Ishikawa (cell line): ENCODE data around the gene HRH2.

Experiments
- CEBPB ChIP-seq: IDR thresholded peaks from 2 replicates; pipeline ENCODE4 v1.6.1; 2012
- EGR1 ChIP-seq: IDR thresholded peaks from 2 replicates; pipeline ENCODE4 v1.6.1; 2012
- EP300 ChIP-seq: IDR thresholded peaks from 2 replicates; pipeline ENCODE4 v1.6.1; 2012; ENCODE audit warnings: borderline replicate concordance
- FOXM1 ChIP-seq: IDR thresholded peaks from 2 replicates; pipeline ENCODE4 v1.6.1; 2012; ENCODE audit warnings: low read depth, borderline replicate concordance
- NFIC ChIP-seq: IDR thresholded peaks from 2 replicates; pipeline ENCODE4 v1.6.1; 2012
- RAD21 ChIP-seq: IDR thresholded peaks from 2 replicates; pipeline ENCODE4 v1.6.1; 2012; ENCODE audit warnings: low read depth
- TAF1 ChIP-seq: IDR thresholded peaks from 2 replicates; pipeline ENCODE4 v1.6.1; 2012; ENCODE audit warnings: low read depth, mild to moderate bottlenecking
- TCF12 ChIP-seq: IDR thresholded peaks from 2 replicates; pipeline ENCODE4 v1.6.1; 2012; ENCODE audit warnings: low read depth
- TEAD4 ChIP-seq: IDR thresholded peaks from 2 replicates; pipeline ENCODE4 v1.6.1; 2012
- YY1 ChIP-seq: IDR thresholded peaks from 2 replicates; pipeline ENCODE4 v1.6.1; 2012; ENCODE audit warnings: low read depth
- ZBTB7A ChIP-seq: IDR thresholded peaks from 2 replicates; pipeline ENCODE4 v1.6.1; 2012; ENCODE audit warnings: low read depth
- TF ChIP-seq, protein P1 (sequence below): IDR thresholded peaks from 2 replicates; pipeline ENCODE4 v1.6.1; 2012; ENCODE audit warnings: low read depth, mild to moderate bottlenecking
- TF ChIP-seq, protein P2 (sequence below): IDR thresholded peaks from 2 replicates; pipeline ENCODE4 v1.6.1; 2012
- TF ChIP-seq, protein P3 (sequence below): IDR thresholded peaks from 2 replicates; pipeline ENCODE4 v1.6.1; 2012

Gene HRH2

DNA sequence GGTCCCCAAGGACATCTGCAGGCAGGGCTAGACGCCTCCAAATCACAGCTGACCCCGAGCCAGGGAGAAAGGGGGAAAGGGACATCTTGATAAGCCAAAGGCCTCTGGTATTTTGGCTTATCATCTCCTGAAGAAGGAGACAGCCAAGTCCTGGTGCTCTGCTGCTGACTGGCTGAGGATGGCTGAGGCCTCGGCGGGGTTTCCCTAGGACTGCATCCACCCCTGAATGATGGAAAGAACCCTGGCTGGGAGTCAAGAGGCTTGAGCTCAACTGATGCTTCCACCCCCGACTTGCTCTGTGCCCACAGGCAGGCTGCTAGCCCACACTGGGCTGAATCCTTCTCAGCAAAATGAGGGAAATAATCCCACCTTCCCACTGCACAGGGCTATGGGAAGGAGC, 30.9 kb upstream of the HRH2 start:
- TF ChIP-seq, protein P1, sequence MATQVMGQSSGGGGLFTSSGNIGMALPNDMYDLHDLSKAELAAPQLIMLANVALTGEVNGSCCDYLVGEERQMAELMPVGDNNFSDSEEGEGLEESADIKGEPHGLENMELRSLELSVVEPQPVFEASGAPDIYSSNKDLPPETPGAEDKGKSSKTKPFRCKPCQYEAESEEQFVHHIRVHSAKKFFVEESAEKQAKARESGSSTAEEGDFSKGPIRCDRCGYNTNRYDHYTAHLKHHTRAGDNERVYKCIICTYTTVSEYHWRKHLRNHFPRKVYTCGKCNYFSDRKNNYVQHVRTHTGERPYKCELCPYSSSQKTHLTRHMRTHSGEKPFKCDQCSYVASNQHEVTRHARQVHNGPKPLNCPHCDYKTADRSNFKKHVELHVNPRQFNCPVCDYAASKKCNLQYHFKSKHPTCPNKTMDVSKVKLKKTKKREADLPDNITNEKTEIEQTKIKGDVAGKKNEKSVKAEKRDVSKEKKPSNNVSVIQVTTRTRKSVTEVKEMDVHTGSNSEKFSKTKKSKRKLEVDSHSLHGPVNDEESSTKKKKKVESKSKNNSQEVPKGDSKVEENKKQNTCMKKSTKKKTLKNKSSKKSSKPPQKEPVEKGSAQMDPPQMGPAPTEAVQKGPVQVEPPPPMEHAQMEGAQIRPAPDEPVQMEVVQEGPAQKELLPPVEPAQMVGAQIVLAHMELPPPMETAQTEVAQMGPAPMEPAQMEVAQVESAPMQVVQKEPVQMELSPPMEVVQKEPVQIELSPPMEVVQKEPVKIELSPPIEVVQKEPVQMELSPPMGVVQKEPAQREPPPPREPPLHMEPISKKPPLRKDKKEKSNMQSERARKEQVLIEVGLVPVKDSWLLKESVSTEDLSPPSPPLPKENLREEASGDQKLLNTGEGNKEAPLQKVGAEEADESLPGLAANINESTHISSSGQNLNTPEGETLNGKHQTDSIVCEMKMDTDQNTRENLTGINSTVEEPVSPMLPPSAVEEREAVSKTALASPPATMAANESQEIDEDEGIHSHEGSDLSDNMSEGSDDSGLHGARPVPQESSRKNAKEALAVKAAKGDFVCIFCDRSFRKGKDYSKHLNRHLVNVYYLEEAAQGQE: no peak
- no peak for TF ChIP-seq ZBTB7A
- no peak for TF ChIP-seq YY1
- TF ChIP-seq FOXM1: no peak

DNA sequence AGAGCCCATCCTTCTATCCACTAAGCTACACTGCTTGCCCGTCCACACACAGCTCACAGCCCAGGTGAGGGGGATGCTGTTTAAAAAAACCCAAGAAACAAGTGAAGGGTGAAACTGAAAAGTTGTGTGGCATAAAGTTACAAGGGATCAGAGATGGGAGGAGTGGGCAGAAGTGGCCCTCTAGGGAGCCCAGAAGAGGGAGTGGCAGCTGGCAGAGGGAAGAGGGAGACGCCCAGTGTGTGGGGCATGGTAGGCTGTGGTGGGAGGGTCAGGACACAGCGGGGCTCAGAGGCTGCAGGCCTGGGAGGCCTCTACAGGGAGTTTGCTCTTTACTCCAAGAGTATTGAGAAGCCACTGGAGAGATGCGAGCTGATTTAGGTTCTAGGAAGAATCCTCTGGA, 30.1 kb upstream of the HRH2 start:
- TF ChIP-seq TAF1: no peak
- no peak for TF ChIP-seq FOXM1
- TF ChIP-seq ZBTB7A: no peak
- no peak for TF ChIP-seq NFIC
- TF ChIP-seq, protein P2, sequence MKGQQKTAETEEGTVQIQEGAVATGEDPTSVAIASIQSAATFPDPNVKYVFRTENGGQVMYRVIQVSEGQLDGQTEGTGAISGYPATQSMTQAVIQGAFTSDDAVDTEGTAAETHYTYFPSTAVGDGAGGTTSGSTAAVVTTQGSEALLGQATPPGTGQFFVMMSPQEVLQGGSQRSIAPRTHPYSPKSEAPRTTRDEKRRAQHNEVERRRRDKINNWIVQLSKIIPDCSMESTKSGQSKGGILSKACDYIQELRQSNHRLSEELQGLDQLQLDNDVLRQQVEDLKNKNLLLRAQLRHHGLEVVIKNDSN: no peak
- no peak for TF ChIP-seq RAD21
- TF ChIP-seq TEAD4: no peak
- TF ChIP-seq EGR1: no peak
- no peak for TF ChIP-seq EP300
- TF ChIP-seq YY1: no peak
- no peak for TF ChIP-seq CEBPB
- TF ChIP-seq, protein P1: no peak

DNA sequence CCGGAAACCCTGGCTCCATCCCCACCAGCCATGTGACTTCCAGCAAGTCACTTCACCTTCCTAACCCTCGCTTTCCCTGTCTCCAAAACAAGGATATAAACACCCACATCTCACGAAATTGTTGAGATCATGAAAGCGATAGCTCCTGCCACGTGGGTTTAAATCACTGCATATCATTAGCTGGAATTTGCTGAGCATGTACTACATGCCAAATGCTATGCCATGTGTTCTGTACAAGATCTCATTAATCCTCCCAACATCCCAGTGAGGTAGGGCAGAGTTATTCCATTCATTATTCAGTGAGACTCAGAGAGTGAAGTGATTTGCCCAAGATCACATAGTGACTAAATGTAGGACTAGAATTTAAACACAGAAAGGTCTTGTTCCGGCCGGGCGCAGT, 29.2 kb upstream of the HRH2 start:
- TF ChIP-seq EP300 (no peak), NFIC (no peak), FOXM1 (no peak), TCF12 (no peak), CEBPB (no peak), TEAD4 (no peak), YY1 (no peak), EGR1 (no peak), ZBTB7A (no peak)
- TF ChIP-seq, protein P3, sequence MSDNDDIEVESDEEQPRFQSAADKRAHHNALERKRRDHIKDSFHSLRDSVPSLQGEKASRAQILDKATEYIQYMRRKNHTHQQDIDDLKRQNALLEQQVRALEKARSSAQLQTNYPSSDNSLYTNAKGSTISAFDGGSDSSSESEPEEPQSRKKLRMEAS: no peak
- TF ChIP-seq, protein P1: no peak
- TF ChIP-seq, protein P2: no peak

DNA sequence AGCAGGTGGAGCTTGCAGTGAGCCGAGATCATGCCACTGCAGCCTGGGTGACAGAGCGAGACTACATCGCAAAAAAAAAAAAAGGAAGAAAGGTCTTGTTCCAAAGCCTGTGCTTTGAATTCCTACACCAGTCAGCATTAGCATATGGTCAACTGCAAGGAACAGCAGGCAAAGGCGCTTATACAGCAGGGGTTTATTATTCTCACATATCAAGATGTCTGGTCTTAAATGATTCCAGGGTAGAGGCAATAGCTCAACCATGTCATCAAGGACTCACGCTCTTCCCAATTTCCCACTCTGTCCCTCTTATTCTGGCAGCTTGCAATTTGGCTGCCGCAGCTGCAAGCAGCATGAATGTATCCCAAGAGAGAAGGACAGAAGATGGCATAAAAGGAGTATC, 28.6 kb upstream of the HRH2 start:
- no peak for TF ChIP-seq EGR1
- no peak for TF ChIP-seq TAF1
- TF ChIP-seq, protein P1: no peak
- no peak for TF ChIP-seq NFIC
